Non-pigmented ciliary epithelial cell (primary cell): ENCODE measurements around the gene TPSB2.

Experiments used
- DNase-seq: peaks from one replicate; pipeline ENCODE4 v3.0.0-alpha.2; 2010; ENCODE audit warnings: low read depth

TPSB2 gene

DNA sequence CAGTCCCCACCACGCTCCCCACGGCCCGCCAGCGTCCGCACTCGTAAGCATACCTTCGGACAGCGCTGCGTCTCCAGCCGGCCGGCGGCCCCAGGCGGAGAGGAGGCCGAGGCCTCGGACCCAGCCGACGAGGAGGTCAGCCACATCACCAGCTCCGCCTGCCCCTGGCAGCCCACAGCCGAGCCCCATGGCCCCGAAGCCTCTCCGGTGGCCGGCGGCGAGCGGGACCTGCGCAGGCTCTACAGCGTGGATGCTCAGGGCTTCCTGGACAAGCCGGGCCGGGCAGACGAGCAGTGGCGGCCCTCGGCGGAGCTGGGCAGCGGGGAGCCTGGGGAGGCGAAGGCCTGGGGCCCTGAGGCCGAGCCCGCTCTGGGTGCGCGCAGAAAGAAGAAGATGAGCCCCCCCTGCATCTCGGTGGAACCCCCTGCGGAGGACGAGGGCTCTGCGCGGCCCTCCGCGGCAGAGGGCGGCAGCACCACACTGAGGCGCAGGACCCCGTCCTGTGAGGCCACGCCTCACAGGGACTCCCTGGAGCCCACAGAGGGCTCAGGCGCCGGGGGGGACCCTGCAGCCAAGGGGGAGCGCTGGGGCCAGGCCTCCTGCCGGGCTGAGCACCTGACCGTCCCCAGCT is 9.8 kb downstream of the TPSB2 start:
- DNase-seq: no peak

DNA sequence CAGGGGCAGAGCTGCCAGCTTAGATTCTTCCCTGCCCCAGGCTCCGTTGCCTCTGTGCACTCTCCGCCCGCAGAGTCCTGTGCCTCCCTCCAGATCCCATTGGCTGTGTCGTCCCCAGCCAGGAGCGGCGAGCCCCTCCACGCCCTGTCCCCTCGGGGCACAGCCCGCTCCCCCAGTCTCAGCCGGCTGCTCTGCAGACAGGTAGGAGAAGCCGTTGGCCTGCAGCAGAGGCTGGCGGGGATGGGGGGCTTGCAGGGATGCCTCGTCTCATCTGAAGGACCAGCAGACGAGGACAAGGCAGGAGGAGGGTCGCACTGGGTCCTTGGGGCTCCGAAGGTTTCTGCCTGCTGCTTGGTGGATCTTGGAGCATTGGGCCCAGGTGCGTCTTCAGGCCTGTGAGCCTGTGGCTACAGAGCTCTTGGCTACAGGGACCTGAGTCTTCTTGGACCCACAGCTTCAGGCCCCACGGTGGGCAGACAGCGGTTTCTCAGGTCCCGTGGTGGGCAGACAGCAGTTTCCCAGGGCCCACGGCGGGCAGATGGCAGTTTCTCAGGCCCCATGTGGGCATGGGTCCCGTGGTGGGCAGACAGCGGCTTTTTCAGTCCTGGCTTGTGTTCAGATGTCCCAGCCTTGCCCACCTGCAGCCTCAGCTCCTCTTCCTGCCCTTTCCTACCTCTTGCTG is 10.9 kb downstream of the TPSB2 start:
- no peak for DNase-seq

DNA sequence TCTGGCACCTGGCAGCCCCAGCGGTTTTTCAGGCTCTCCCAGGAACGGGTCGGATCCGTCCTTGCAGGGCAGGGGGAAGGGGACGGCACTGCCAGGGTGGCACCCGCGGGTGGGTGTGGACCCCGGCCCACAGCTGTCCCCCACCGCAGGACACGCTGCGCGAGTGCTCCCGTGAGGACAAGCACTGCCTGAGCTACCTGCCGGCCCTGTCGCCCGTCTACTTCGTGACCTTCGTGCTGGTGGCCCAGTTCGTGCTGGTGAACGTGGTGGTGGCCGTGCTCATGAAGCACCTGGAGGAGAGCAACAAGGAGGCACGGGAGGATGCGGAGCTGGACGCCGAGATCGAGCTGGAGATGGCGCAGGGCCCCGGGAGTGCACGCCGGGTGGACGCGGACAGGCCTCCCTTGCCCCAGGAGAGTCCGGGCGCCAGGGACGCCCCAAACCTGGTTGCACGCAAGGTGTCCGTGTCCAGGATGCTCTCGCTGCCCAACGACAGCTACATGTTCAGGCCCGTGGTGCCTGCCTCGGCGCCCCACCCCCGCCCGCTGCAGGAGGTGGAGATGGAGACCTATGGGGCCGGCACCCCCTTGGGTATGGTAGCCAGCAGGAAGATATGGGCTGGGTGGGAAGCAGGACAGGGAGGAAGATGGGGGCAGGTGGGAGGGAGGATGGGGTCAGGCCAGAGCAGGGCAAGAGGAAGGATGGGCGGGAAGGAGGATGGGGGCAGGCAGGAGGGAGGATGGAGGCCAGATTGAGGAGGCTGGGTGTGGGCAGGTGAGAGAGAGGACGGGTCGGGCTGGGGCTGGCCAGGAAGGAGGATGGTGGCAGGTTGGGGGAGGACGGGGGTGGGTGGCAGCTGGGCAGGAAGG is 11.7 kb downstream of the TPSB2 start:
- no peak for DNase-seq

DNA sequence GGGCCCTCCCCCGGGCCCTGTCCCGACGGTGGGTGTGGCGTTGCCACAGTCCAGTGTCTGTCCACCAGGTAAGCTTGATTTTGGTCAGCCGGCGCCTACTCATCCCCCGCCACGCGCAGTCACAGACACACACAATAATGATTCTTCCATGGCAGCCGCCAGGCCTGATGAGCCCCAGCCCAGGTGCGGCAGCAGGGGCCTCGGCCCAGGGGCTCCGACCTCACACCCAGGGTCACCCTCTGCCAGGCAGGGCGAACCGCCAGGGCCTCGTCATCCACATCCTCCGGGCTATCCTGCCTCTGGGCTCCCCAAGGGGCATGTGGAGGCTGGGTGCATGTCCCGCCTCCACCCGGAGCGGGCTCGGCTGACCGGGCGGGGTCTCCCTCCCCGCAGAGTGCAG is 12.5 kb downstream of the TPSB2 start:
- no peak for DNase-seq

DNA sequence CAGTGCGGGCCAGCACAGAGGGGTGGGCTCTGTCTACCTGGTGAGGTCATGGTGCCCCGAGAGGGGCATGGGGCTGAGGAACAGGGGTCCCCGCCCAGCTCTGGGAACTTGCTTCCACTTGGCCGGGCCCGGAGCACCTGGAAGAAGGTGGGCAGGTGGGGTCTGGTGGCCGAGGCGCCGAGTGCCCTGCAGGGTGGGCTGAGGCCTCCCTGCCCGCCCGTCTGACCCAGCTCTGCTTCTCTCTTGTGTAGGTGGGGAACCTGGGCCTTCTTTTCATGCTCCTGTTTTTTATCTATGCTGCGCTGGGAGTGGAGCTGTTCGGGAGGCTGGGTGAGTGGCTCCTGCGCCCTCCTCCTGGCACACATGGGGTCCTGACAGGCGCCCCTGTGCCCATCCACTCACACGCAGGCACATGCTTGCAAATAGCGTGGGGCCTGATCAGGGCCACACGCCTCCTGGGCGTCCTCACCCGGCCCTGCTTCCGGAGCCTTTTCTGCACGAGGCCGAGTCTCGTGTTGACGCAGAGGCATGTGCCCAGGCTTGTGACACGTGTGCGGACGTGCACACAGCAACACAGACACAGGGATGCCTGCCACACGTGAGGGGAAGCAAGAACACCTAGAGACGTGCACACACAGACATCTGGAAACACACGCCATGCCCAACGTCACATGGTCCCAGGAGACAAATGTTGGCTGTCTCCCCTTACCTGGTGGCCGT is 13.1 kb downstream of the TPSB2 start:
- no peak for DNase-seq

DNA sequence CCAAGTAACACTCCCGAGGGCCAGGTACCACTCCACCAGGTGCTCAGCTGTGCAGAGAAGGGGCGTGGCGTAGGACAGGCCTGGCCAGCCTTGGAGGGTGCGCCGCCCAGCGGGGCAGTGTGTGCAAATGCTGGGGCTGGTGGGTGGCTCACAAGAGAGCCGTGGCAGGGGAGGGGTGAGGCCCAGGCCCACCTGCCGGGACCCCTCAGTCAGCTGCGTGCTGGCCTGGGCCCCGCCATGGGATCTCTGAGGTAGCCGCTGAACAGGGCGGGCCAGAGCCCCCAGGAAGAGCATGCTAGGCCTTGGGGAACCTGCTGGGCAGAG is 13.7 kb downstream of the TPSB2 start:
- no peak for DNase-seq

DNA sequence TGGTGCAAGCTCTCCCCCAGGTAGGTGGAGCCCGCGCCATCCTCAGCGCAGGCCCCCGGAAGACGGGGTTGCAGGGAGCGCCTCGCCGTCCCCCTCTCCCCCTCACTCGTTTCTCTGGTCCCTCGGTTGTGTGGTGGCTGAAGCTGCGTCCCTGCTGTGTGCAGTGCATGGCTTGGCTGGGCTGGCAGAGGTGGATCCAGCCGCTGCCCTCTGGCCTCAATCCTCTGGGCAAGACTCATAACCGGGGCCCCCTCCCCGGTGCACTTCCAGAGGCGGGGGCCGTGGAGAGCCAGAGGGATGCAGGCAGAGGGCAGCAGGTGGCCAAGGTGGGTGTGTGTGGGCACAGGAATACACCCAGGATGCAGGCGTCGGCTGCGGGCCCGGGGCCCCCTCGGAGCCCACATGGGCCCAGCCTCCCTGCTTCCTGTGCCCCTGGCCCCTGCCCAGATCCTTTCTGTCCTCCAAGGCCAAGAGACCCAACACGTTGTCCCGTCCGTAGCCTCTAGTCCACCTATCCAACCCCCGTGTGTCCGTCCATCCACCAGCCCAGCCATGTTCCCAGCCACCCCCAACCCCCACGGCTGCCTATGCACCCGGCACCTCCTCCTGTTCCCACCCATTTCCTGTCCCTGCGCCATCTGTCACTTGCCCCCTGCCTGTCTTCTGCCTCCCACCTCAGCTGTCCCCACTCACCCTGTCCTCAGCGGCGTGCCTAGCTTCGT is 14.2 kb downstream of the TPSB2 start:
- DNase-seq: no peak

DNA sequence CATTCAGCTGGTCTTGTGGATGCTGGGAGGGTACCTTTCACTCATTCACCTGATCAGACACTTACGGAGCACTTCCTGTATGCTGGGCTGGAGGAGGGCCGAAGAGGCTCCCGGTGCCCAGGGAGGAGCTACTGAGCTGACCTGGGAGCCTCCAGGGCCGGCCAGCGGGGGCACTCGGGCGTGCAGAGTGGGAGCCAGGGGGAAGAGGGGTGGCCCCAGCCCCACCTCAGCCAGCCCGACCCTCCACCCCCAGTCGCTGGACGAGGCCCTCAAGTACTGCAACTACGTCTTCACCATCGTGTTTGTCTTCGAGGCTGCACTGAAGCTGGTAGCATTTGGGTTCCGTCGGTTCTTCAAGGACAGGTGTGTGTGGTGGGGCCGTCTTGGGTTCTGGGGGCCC is 15.3 kb downstream of the TPSB2 start:
- no peak for DNase-seq

DNA sequence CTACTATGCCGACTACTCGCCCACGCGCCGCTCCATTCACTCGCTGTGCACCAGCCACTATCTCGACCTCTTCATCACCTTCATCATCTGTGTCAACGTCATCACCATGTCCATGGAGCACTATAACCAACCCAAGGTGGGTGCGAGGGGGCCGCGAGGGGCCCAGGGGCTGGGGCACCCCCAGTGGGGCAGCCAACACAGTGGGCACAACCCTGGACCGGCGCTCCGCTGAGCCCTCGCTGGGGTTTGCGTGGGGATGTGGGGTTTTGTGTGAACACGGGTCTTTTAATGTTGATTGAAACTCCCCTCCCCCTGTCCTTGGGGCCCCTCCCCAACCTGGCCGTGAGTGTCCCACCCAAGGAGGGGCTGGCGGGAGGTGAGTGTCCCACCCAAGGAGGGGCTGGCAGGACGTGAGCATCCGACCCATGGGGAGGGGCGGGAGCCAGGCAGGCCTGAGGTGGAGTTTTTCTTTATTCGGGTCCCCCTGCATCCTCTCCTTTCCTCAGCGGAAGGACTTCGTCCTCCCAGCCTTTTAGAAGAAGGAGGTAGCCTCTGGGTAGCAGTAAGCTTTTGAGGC is 16.1 kb downstream of the TPSB2 start:
- no peak for DNase-seq

DNA sequence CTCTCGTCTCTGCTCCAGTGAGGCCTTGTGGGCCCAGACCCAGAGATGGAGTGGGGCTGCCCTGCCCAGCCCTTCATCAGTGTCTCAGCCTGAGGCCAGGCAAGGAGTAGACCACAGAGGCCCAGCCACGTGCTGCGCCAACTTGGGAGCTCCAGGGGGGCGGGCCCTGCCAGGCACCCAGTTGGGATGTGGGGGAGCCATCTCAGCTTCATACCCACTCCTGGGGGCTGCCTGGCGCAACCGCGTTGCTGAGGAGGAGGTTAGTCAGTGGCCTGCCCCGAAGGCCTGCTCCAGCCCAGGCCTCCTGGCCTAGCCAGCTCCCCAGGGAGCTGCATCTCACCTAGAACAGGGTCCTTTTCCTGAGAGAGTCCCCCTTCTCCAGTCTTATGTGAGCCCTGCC is 16.8 kb downstream of the TPSB2 start:
- no peak for DNase-seq

DNA sequence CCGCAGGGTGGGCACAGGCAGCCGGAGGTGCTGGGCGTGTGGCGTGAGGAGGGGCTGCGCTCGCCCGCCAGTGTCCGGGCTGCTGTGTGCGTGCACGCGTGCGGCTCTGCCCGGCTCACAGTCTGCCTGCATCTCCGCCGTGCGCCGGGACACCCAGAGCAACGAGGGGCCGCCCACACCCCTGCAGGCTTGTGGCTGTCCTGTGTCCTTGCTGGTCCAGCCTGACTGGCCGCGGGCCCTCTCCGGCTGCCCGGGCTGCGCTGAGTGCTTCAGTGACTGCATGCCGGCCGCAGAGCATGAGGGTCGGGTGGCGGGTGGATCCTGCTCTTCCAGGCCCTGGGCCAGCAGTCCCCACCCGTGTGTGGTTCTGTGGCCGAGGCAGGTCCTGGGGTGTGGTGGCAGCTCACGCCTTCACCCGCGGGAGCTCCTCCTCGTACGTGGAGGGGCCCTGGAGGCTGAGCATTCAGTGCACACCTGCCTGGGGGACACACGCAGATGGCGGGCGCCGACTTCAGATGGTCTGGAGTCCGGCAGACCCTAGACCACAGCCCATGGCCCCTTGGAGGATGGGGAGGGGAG is 17.3 kb downstream of the TPSB2 start:
- DNase-seq: no peak

DNA sequence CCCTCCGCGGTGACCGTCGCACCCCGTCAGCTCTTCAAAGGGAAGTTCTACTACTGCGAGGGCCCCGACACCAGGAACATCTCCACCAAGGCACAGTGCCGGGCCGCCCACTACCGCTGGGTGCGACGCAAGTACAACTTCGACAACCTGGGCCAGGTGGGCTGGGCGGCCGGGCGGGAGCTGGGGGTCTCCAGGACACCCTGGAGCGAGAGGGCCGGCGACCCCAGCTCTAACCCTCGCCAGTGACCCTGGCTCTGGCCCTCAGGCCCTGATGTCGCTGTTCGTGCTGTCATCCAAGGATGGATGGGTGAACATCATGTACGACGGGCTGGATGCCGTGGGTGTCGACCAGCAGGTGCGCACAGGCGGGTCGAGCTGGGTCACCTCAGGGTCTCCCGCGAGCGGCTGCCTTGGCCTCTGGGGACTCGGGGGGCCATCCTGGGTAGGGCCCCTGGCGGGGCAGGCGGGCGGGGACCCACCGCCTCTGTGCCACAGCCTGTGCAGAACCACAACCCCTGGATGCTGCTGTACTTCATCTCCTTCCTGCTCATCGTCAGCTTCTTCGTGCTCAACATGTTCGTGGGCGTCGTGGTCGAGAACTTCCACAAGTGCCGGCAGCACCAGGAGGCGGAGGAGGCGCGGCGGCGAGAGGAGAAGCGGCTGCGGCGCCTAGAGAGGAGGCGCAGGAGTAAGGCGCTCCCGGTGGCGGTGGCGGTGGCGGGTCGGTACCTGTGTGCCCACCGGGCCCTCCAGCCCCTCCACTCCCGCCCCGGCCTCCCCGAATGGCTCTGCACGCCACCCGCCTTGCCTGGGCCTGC is 18.3 kb downstream of the TPSB2 start:
- DNase-seq: no peak

DNA sequence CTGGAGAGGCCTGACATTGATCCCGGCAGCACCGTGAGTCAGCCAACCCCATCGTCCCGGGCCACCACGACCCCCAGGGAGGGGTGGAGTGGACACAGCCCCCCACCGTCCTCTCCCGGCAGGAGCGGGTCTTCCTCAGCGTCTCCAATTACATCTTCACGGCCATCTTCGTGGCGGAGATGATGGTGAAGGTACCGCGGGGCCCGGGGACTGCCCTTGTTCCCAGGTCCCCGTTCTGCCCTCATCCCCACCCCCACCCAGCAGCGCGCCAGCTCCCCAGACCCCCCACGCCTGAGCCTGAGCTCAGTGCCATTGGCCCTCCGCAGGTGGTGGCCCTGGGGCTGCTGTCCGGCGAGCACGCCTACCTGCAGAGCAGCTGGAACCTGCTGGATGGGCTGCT is 19.5 kb downstream of the TPSB2 start:
- no peak for DNase-seq

DNA sequence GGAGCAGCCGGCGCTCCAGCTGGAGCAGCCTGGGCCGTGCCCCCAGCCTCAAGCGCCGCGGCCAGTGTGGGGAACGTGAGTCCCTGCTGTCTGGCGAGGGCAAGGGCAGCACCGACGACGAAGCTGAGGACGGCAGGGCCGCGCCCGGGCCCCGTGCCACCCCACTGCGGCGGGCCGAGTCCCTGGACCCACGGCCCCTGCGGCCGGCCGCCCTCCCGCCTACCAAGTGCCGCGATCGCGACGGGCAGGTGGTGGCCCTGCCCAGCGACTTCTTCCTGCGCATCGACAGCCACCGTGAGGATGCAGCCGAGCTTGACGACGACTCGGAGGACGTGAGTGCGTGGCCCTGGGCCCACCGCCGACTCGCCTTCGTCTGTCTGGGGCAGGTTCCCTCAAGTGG is 20.9 kb downstream of the TPSB2 start:
- no peak for DNase-seq

DNA sequence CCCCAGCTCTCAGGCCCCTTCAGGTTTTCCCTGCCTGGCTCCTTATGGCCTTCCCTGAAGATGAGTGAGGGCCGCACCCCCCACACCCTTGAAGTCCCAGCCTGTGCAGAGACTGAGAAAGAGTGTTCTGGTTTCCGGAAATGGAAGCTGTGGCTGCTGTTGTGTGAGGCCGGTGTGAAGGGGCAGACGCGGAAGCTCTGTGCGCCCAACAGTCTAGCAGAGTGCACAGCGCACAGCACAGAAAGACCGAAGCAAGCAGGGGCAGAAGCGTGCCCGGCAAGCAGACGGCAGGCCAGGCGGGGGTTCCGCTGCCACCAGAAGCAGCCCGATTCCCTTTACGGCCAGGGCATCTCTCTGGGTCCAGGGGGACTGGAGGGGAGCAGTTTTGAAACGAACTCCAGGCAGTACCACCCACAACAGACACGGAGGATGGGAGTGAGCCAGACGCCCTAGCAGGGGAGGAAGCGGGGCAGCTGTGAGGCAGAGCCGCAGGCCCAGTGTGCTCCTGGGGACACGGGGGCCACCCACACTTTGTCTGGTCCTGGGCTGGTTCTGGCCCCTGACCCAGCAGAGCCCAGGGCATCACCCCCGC is 21.6 kb downstream of the TPSB2 start:
- no peak for DNase-seq

DNA sequence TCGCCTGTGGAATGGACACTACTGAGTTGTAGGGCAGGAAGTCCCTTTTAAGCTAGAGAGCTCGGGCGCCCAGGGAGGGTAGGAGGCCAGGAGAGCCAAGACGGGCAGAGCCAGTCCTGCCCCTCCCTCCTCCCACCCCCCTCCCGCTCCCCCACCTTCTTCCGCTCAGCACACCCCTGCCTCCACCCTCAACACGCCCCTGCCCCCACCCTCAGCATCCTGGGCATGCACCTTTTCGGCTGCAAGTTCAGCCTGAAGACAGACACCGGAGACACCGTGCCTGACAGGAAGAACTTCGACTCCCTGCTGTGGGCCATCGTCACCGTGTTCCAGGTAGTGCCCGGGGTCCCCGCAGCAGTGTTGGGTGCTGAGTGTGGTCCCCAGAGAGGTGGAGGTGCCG is 23.2 kb downstream of the TPSB2 start:
- DNase-seq: no peak

DNA sequence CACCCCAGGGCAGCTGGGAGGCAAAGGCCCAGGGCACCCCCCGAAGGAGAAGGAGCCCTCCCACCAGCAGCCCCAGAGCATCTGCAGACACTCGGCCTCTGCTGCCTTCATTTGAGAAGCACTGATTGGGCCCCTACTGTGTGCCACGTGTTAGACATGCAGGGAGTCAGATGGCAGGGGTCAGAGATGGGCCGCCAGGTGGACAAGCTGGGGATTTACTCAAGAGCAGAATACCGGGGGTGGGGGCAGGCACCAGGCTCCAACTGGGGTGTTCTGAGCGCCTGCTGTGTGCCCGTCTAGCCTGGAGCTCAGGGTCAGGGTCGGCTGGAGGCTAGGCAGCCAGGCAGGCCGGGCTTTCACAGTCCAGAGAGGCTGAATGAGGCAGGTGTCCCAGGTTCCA is 23.7 kb downstream of the TPSB2 start:
- DNase-seq: no peak

DNA sequence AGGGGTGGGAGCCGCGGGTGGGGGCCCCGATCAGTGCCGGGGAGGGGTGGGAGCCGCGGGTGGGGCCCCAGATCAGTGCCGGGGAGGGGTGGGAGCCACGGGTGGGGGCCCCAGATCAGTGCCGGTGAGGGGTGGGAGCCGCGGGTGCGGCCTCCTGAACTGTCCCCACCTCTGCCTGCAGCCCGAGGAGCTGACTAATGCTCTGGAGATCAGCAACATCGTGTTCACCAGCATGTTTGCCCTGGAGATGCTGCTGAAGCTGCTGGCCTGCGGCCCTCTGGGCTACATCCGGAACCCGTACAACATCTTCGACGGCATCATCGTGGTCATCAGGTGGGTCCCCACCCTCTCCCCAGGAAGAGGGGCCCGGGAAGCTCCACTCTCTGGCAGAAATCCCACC is 25.1 kb downstream of the TPSB2 start:
- DNase-seq: no peak

DNA sequence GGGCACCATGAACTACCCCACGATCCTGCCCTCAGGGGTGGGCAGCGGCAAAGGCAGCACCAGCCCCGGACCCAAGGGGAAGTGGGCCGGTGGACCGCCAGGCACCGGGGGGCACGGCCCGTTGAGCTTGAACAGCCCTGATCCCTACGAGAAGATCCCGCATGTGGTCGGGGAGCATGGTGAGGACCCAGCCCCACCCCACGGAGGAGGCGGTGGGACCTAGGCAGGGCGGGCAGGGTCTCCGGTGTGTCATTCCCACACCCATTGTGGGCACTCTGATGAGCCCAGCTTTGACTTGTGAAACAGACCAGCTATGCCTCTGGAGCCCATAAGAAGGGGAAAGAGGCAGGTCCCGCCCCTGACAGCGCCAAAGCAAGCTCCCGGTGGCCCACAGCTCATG is 27.7 kb downstream of the TPSB2 start:
- no peak for DNase-seq

DNA sequence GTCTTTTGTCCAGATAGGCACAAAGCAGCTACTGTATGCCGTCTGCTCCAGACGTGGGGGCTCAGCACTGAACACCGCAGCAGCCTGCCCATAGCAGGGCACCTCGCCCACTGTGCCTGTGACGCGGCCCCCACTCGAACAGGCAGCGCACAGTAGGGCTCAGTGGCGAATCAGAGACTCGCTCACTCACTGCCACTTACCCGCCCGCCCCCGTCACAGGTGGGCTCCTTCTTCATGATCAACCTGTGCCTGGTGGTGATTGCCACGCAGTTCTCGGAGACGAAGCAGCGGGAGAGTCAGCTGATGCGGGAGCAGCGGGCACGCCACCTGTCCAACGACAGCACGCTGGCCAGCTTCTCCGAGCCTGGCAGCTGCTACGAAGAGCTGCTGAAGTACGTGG is 28.5 kb downstream of the TPSB2 start:
- DNase-seq: no peak
